ENCODE results near the gene EZR. TPM values are rescaled to one million over a fixed set of nuclear protein-coding genes. Genes with fewer than 3 reads are reported as not detected.
A peak's percentile ranks its signal among the peaks of the same experiment; 100 is the strongest.

Gene EZR
- total RNA-seq, 1 donor from 2014 or later = 141 TPM

GRCh38 chr6:158783851-158784250, 35.3 kb downstream of the EZR start:
- no peak for DNase-seq (ENCODE audit: low spot score)
- intact Hi-C loops (cut with DNase I) = no loop called here

DNA sequence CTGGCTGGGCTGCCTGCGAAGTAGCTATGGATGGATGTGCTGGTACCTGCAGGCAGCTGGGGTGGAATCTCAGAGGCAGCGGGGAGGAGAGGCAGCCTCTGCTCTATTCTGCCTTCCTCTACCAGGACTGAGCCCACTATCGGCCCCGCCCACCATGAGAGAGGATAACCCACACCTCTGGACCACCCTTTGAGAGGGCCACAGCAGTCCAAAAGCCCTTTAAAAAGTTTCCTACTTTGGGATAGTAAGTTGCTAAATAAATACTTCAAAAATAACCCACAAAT, 36.1 kb downstream of the EZR start:
- intact Hi-C loops (cut with DNase I) = no loop called here
- DNase-seq (ENCODE audit: low spot score) = no peak

DNA sequence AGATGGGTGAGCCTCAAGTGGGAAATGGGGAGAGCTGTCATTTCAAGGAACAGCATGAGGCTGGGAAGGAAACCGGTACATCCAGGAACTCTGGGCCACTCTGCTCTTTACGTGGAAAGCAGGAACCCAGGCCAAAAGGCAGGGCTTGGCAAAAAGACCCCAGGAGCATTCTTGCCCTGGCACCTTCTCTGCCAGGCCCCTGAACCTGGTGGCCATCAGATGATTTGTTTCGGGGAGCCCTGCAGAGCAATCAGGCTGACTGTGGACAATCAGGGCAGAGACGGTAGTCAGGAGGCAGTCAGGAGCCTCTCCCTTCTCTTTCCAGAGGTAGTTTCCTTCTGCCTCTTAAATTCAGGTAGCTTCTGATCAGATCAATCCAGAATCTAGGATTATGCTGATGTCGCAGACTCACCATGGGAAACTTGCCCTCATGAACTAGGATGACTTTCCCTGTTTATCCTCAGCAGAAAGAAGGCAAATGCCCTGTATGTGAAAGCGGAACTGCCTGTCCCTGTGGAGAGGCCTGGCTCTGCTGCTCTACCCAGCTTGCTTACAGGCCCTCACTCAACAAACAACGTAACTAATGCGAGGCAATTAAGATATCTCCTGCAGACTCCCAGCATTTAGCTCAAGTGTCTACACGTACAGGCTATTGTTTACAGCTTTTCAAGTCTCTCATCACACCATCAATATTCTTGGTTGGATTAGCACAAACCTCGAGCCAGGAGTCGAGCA, 36.6 kb downstream of the EZR start:
- intact Hi-C loops (cut with DNase I) = no loop called here
- no peak for DNase-seq (ENCODE audit: low spot score)

DNA sequence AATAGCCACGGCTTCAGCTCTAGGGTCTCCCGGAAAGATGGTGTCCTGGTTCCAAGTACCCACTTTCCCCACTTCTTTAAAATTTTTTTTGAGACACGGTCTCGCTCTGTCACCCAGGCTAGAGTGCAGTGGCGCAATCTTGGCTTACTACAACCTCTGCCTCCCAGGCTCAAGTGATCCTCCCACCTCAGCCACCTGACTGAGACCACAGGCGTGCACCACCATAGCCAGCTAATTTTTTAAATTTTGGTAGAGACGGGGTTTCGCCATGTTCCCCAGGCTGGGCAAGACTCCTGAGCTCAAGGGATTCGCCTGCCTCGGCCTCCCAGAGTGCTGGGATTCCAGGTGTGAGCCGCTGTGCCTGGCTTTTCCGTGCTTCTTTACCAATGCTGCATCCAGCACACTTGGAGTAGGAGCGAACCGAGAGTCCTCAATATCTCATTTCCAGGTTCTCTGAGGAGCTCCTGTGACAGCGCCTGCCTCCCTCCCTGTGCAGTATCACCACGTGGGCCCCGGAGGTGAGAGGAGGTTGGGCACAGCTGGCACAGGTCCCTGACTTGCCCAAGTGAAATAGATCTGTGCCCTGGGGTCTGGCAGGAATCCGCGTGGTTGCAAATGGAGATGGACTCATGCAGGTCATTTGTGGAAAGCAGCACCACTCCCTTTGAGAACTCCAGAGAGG, 37.3 kb downstream of the EZR start:
- no peak for DNase-seq (ENCODE audit: low spot score)
- intact Hi-C loops (cut with DNase I) = no loop called here

DNA sequence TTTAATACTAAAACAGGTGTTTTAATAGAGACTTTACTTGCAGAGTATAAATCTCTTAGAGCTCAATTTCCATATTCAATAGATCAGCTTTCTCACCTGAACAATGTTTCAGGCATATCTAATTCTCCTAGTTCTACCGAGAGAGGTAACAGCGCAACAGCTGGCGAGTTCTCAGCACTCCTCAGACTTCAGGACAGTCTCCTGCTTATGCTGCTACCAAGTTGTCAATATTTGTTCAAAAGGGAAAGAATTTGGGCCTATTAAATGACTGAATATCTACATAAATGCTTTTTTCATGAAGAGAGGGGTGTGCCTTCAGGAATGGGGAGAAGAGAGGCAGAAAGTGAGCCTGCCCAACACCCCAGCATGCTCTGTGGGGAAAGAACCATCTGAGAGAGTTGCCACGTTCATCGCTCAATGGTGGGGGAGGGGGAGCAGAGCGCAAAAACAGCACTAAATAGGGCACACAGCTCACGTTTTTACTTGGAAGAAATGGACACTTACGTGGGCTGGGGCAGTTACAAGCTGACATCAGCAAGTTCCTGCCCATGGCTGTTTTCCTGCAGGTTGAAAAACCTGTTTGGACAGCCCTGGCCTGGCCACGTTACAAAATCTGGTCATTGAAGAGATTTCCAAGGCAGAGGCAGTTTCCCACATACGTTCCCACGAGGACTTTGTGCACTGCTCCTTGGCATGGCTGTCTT, 38.0 kb downstream of the EZR start:
- no peak for DNase-seq (ENCODE audit: low spot score)
- intact Hi-C loops (cut with DNase I) = no loop called here

DNA sequence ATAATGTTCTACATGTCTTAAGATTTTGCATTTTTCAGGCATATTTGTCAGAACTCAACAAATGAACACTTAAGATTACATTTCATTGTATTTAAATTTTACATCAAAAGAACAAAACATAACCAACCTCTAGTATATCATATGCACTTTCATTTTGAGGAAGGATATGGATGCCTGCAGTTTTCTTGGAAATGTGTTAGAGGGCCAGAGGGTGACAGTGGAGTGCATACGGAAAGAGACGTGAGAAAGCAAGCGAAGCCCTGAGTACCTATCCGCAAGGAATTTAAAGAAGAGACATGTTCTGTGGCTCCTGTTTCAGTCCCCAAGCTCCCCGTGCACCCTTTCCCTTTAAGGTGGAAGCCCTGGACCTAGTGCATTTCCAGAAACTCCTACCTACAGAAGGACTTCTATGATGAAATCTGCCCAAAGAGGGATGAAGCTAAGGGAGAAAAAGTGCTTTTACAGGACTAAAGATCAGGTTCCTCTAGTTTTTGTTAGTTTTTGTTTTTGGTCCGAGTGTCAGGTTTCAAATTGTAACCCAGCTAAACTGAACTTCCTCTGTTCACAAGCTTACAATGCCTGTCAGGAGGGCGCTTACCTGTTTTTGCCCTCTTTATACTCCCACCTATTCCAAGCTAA, 38.8 kb downstream of the EZR start:
- intact Hi-C loops (cut with DNase I) = no loop called here
- DNase-seq (ENCODE audit: low spot score) = no peak

DNA sequence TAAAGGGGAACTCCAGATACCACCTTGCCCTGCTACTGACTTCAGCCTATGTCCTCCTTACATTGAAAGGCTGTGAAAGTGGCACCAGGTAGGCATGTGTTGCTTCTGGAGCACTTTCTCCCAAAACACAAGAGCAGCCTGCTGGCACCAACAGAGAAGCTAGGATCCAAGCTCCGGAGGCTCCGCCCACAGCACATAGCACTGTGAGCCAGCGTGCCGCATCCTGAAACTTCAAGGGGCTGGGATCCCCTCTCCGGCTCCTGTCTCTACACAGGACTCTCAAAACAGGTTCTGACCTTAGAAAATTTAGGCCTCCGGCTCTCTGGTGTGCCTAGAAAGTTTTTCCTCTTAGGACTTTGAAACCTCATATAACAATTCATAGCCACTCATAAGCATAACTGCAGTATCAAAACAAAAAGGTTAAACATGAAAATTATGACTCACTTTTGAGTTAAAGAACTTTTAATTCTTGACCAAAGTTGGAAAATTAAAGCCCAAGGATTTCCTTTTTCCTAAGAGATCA, 41.1 kb downstream of the EZR start:
- intact Hi-C loops (cut with DNase I) = no loop called here
- no peak for DNase-seq (ENCODE audit: low spot score)

- intact Hi-C loops (cut with DNase I) = no loop called here
- no peak for DNase-seq (ENCODE audit: low spot score)
Measured at GRCh38 chr6:158777510-158777909, 41.7 kb downstream of the EZR start.

DNA sequence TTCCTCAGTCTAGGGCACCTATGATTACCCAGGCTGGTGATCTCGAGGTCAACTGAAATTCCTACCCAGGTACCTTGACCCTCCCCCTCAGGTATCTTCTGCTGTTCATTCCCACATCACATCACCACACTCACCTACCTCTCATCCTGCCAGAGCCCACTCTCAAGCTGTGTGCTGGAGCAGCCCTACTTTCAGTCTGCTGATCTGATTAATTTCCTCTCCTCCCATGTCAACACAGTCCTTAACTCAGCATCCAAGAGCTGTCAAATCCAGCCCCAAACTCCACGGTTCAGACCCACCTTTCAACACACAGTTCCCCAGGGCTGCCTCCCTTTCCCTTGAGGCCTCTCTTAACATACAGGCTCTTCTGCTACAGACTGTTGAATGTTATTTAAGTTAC, 42.4 kb downstream of the EZR start:
- intact Hi-C loops (cut with DNase I) = no loop called here
- no peak for DNase-seq (ENCODE audit: low spot score)

GRCh38 chr6:158775832-158776231, 43.3 kb downstream of the EZR start:
- intact Hi-C loops (cut with DNase I) = no loop called here
- DNase-seq (ENCODE audit: low spot score) = peak; percentile 57

DNA sequence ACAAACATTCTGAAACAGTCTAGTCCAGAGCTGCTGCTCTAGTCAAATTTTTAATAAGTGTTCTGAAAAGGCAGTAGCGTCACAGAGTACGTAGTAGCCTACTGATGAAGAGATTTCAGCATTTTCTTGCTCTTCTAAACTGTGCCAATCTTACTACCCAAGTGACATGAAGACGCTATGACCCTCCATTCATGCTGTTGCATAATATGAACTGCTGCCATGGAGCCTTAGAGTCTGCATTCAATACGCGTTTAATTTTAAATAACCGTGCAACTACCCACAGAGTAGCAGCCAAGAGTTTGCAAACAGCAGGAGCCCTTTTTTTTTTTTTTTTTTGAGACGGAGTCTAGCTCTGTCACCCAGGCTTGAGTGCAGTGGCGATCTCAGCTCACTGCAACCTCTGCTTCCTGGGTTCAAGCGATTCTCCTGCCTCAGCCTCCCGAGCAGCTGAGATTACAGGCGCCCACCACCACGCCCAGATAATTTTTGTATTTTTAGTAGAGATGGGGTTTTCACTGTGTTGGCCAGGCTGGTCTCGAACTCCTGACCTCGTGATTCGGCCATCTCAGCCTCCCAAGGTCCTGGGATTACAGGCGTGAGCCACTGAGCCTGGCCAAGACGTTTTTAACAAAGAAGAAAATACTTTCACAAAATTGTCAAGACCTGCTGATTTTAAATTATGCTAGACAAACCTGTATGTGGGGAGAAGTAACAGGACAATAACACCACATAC, 44.3 kb downstream of the EZR start:
- intact Hi-C loops (cut with DNase I) = no loop called here
- DNase-seq (ENCODE audit: low spot score) = no peak

DNA sequence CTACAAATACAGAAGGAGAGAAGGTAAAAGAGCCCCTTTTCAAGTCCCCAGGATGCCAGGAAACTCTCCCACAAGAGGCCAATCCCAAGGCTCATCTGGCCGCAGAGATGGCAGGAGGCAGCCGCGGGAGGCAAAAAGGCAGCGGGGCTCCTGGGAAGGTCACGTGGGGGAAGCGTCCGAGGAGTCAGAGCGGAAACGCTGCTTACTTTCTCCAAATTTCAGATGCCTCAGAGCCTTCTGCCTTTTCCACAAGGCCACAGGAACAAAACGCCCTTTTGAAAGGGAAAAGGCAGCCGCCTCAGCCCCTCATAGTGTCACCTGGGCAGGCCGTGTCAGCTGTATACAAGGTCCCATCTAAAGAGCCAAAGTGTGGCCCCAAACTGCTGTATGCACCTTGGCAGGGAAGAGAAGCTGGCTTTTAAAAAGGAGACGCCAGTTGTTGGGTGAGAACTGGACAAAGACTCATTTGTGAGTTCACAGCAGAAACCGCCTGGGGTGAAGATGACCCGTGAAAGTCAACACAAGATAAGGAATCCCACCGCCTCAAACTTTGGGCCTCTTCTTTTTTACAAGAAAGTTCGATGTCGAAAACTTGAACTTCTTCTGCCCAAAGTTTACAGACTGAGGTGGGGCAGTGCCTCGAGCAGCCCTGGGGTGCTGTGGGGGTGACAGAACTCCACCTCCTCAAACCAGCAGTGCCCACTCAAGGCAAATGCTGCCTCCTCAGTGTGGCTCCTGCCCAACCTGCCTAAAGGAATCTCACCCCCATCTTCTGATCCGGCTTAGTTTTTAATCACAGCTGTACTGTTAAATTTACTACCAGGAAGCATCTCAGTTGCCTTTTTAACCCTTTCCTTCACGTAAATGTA, 45.4 kb downstream of the EZR start:
- intact Hi-C loops (cut with DNase I) = no loop called here
- no peak for DNase-seq (ENCODE audit: low spot score)

DNA sequence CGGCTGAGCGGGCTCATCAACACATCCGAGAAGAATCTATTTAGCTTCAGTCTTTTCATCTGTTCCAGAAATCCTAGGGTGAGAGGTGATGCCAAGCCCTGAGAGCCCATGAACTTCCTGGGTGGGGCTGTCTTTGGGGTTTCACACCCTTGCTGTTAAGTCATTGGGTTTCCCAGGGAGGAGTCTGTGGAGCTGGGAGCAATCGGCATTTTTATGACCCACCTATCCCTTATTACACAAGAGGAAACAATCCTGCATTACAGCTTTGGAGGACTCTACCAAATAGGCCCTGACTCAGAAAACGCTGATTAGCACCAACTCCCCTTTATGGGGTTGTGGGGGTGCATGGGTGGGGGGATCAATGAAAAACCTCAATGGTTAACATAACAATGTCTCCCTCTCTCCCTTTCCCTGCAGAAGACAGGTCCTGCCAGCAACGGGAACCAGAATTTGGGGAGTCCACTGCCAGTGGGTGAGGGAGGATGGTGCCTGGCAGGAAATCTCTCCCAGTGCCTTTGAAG, 46.3 kb downstream of the EZR start:
- peak; percentile 12 for DNase-seq (ENCODE audit: low spot score)
- intact Hi-C loops (cut with DNase I) = no loop called here

GRCh38 chr6:158772172-158772571, 47.0 kb downstream of the EZR start:
- intact Hi-C loops (cut with DNase I) = no loop called here
- no peak for DNase-seq (ENCODE audit: low spot score)

DNA sequence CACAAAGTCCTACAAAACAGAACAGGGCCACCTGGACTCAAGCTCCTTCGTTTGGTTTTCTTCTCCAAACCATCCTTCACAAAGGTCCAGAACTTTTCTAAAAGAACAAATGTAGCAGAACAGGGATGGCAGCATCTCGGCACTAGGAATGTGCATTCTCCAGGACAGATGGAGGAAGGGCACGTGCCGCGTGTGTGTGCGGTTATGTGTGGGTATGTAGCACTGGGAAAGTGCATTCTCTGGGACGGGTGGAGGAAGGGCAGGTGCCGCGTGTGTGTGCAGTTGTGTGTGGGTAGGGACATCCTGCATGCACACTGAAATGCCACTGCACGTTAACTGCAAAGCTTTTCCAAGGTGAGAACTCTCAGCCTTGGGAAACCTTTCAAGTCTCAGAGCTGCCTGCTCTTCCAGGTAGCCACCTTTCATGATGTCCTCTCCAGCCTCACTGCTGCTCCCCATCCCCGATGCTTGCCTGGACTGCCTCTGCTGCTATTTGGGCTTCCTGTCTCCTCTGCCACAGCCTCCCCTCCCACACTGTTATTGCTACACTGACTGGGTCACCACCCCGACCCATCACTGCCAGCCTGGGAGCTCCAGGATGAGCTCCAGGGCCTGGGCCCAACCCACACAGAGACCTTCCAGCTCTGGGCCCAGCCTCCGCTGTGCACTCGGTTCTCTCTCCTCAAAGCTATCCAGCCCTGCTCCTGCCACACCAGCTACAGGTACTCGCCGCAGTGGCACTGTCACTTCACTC, 47.6 kb downstream of the EZR start:
- intact Hi-C loops (cut with DNase I) = no loop called here
- DNase-seq (ENCODE audit: low spot score) = no peak

DNA sequence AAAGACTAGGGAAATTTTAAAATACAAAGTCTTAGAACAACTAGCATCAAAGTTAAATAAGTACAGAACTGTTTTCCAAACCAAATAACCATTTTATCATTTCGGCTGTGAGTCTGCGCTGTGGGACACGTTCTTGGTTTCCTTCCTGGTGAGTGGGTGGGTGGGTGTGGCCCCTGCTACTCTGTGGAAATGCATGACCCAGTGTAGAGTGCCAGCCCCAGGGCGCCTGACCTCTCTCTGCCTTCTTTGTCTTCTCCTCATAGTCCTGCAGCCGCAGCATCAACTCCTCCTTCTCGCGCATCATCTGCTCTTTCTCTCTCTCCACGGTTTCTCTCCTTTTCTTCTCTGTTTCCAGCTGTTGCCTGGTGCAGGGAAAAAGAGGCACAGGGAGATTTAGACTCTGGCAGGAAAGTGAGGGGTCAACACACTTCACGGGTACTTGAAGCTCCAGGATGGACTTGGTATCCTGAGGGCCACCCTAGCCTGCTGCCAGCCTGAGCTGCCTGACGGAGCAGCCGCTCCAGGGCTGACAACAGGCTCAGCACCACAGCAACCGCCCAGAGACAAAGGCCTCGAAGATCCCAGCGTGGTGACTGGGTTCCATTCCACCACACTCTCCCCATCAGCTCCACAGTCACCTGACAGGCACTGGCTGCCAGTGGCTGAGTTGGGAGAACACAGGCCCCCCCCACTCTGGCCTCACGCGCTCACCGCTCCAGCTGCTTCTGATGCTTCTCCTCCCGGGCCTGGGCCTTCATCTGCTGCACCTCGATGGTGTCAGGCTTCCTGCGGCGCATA, 48.4 kb downstream of the EZR start:
- peak; percentile 68 for DNase-seq (ENCODE audit: low spot score)

DNA sequence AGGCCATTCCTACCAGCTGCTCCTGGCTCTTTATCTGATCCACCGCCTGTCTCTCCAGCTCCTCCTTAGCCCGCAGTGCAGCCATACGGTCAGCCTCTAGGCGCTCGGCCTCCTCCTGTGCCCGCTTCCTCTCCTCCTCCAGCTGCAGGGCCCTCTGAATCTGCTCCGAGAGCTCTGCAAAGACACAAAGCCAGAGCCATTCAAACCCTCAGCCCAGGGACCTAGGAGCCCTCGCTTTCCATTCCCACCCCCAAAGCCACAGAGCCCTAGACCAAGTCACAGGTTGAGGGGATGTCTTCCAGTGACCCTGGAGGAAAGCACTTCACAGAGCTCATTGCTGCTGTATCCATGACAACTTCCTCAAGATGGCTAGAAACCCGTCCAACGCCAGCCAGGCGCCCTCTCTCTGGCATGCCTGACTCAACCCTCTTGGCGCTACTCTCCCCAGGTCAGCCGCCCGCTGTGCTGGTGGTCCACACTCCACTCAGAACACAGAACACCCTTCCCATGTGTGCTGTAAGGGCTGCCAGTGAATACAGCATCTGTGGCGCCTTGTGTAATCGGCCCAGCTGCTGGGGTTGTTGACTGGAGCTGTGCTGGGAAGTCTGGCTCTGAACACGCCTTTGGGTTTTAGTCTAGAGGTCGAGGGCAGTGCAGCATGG, 49.3 kb downstream of the EZR start:
- intact Hi-C loops (cut with DNase I) = no loop called here
- peak; percentile 72 for DNase-seq (ENCODE audit: low spot score)

More for the DNA sequence above, 48.4 kb downstream of the EZR start:
- intact Hi-C loops (cut with DNase I) = no loop called here

All from cardiac septum (tissue), 1 donor.